Measurements from ENCODE around the gene MIB1.

Gene MIB1

DNA sequence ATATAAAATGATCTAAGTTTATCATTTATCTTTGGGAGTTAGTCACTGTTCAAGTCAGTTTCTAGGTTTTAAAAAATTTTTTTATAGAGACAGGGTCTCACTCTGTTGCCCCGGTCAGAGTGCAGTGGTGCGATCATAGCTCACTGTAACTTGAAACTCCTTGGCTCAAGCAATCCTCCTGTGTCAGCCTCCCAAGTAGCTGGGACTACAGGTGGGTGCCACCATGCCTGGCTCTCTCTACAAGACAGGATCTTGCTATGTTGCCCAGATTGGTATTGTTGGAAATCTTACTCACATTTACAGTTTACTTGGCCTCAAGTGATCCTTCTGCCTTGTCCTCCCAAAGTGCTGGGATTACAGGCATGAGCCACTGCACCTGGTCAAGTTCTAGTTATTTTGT lies 74.5 kb downstream of the MIB1 start:
- no peak for DNase-seq (ENCODE audit: low spot score)

DNA sequence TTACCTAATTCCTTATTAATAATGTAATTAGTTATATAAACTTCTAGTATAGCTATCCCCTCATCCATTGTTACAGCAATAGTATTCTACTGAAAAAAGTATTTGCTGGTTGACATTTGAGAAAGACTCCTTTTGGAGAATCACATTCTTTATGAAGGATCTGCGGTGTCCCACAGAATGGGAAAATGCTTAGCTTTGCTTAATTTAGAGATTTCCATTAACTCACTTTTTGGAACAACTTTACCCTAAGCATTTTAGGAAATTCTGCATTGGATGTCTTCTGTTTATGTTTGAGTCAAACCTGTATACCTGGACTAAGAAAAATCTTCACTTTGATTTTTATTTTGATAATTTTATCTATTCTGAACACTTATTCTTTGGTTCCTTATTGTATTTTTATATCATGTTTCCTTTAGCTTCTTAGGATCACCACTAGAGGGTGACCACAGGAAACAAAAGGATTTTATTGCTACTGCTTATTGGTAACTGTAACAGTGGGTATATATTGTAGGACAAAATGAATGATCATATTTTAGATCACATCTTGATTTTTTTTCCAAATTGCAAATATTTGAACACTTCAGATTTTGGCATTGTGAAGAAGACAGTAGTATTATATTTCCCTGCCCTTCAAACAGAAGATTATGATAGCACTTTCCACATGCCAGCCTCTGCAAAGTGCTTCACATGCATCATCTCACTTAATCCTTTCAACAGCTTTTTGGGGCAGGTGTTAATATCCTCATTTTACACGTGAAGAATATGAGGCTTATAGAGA lies 79.6 kb downstream of the MIB1 start:
- DNase-seq (ENCODE audit: low spot score), result peak; percentile 35

DNA sequence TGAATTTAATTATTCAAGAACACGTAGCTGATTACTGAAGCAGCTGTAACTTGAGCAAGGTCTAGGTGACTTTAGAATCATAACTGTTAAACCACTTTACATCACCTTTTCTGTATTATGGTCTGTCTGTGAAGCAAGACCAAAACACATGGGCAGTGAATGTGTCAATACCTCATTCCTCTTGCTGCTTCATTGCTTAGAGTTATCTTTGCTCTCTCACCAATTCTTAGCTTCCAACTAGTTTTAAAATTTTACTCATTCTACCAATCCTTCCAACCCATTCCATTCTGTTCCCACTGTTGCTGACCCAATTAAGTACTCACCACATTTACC lies 80.2 kb downstream of the MIB1 start:
- no peak for DNase-seq (ENCODE audit: low spot score)

DNA sequence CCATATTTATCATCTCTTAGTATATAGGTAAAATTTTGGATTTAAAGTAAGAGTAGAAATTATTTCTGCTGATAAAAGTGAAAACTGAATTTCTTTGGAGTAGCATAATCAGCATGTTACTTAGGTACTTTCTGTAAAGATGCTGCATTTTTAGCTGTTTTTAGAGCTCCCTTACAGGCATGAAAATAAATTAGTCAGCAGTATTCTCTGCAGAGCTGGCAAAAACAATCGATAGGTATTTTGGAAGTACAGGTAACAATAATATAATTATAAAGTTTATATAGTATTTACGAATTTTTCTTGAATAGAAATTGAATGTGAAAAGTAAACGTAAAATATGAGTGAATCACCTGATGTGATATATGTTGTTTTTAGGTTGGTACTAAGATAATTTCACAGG lies 83.3 kb downstream of the MIB1 start:
- no peak for DNase-seq (ENCODE audit: low spot score)

DNA sequence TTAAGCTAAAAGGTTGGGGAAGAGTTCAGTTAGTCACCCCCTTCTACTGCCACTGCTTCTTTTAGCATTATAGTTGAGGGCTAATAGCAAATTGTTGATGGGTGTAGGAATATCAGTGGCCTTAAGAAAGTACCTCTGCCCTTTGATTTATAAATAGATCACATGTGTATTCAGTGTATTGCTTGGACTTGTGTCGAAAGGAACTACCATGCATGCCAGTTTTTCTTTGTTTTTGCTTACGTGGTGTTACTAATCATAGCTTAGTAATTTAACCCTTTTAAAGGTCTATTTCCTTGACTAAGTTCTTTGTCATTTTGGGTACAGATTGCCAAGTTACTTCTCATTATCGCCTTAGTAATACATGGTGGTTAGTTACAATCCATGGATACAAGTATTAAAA lies 85.6 kb downstream of the MIB1 start:
- DNase-seq (ENCODE audit: low spot score), result no peak

DNA sequence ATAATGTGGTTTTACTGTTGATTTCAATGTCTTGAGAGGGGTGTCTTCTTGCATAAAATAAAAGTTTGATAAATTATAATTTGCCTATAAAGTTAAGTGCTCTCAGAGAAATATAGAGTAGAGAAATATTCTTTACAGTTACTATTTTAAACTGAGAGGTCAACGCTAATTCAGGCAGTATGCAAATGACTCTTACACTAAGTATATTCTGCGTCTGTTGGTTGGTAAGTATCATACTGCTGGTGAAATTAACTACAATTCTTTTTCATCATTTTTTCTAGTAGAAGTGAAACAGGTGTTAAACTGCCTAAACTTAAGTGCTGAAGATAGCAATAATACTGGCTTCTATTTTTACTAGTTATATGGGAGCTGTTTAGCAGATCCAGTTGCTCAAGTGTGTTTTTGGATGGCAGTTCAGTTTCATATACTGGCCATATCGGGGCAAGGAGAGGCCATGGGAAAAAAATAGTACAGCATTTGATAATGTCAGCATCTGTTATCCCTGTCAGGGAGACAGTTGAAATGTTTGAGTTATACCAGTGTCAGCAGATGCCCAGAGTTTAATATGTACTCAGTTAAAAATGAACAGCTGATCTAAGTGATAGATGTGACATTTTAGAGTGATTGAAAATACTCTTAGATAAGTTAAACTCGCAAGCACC lies 86.2 kb downstream of the MIB1 start:
- no peak for DNase-seq (ENCODE audit: low spot score)

DNA sequence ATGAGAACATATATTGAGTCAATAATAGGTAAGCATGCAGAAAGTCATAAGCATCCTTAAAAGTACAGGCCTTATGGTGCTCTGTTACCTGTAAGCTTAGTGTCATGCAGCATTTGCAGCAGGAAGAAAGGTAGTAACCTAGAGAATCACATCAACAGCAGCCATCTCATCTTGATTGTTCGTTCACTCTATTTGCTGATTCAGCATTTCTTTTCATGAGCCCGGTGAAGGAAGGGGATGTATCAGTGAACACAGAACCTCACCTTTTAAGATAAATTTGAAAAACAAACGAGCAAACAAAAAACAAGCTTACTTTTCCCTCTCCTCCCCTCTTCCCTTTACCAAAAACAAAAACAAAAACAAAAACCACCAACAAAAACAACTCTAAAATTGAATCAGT lies 89.9 kb downstream of the MIB1 start:
- DNase-seq (ENCODE audit: low spot score), result no peak

DNA sequence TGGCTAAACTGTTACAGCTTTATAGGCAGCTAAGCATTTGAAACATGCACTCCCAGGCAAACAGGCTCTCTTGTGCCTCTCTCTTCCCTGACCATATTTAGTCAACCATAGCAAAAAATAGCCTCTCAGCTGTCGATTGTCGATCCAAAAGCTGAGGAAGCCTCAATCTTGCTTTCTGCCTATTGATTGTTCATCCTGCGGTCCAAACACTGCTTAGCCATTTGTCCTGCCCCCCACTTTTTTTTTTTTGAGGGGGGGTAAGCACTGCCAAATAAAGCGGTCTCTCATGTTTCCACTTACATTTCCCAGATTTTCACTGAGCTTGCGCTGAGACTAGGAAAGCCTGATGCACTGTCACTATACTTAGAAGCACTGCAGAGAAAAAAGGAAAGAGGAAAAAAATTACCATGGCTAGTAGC lies 90.8 kb downstream of the MIB1 start:
- DNase-seq (ENCODE audit: low spot score), result no peak

DNA sequence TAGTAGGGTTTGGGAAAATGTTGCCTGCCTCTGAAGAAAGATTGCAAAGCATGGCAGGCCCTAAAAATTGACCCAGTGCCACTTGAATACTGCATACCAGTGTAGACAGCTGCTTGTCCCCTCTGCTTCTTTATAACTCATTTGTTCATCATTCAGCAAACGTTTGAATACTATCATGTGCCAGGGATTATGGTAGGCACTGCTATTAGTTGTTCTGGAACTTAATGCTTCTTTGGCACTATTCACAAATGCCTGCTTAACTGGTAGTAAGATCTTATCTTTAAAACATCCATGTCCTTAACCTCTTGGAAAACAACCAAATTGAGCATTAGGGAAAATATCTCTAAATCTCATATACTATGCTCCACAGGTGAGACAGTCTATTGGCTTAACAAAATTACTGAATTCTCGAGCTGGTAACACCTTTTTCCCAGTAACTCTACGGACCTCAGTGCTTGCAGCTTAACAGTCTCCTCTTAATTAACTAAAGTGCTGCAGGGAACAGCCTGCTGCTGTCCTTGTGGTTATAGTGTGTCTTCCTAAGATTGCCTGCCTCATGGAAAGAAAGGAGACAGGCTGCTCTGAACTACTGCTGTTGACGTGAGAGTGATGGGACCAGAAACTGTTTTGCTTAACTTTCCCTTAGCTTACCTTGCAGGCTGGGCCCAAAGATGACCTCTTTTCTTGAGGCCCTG lies 93.2 kb downstream of the MIB1 start:
- DNase-seq (ENCODE audit: low spot score), result no peak

DNA sequence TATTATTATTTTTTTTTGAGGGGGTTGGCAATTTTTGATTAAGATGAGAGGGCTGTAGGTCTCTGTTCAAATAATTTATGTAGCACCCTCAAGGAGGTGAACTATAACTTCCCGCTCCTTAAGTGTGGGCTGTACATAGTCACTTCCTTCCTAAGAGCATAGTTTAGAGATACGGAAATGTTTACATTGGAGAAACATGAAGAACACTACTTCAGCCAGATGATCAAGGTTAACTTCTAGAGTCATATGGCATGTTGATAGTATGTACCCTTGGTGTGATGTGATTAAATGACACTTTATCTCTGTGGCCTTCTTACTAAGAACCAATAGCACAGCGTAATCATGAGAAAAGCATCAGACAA lies 93.7 kb downstream of the MIB1 start:
- DNase-seq (ENCODE audit: low spot score), result no peak

DNA sequence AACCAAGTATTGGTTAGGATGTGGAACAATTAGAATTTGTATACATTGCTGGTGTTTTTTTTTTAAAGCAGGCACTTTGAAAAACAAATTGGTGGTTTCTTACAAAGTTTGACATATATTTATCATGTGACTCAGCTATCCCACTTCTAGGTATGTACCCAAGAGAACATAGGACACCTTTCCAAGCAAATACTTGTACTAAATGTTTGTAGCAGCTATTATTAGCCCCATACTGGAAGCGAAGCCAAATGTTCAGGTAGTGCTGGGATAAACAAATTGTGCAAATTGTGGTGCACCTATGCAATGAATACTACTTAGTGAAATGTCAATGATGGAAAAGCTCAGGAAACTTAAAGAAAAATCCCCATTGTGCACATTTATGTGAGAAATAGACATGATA lies 101.0 kb downstream of the MIB1 start:
- DNase-seq (ENCODE audit: low spot score), result no peak

DNA sequence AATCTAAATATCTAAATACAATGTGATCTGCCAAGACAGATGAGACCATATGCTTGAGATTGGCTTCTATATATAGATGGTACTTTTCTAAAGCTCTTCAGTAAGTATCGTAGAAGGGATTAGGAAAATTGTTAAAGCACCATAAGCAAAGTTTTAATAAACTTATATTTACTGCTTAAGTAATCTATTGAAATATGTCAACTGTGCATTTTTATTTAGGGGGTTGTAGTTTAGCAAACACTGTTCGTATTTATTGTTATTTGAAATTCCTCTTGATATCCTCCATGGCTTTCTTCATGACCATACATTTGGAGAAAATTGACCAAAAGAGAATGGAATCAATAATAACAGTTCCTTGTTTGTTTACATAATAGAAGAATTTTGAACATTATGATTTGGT lies 102.7 kb downstream of the MIB1 start:
- no peak for DNase-seq (ENCODE audit: low spot score)

DNA sequence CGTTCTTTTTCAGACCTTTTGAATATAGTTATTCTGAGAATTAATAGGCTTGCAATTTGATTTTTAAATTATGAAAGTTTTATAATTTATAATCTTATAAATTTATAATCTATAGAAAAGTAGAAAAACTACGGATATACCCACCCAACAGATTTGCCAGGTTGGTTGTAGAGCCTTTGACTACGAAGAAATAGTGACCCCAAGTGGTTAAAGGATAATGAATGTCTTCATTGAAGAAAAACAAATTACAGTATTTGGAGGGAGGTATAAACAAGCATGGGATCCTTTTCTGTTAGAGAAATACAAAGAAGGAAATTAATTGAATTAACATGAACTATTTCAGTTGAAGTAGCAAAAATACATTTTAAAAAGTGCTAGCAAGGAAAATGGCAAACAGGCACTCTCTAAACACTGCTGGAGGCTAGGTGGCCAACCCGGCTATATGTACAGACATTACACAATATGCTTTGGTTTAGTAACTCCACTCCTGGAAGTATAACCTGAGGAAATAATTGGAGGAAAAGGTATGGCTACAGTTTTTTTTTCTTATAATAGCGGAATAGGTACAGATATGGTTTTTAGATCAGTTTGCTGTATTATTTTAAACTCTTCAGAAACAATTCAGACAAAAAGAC lies 110.9 kb downstream of the MIB1 start:
- DNase-seq (ENCODE audit: low spot score), result peak; percentile 13

DNA sequence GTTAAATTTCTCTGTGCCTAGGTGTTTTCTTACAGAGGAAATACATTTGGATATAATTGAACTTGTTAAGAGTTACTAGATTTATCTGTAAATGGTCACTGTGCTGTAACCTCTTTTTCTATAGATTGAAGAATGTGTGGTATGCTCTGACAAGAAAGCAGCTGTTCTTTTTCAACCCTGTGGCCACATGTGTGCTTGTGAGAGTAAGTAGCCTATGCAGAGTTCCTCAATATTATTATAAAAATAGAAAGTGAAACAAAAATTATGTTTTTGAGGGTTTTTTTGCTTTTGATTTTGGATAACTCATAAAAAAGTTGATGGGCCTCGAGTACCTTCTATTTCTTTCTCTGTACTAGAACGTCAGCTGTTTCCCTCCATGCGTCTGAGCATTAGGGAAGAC lies 112.4 kb downstream of the MIB1 start:
- DNase-seq (ENCODE audit: low spot score), result no peak

DNA sequence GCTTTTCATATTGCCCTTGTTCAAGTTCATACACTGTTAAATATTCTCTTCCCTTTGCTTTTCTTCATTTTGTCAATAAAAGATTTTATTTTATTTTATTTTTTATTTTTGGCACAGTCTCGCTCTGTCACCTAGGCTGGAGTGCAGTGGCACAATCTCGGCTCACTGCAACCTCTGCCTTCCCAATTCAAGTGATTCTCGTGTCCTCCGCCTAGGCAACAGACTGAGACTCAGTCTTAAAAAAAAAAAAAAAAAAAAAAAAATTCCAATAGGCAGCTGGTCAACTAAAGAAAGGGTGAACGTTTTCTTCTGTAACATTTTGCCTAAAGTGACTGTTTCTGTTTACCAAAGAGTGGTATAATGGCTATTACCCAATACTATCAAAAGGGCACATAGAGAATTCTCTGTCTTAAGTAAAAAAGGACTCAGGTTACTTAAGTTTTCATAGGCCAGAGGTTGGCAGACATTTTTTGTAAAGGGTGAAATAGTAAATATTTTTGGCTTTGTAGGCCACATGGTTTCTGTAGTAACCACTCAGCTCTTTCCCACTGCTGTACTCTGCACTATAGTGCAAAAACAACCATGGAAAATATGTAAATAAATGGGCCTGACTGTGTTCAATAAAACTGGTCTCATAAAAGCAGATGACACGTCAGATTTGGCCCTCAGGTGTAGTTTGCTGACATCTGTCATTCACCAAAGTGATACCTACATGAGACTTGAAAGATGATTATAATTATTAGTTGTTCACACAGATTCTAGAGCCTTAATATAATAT lies 113.4 kb downstream of the MIB1 start:
- no peak for DNase-seq (ENCODE audit: low spot score)

DNA sequence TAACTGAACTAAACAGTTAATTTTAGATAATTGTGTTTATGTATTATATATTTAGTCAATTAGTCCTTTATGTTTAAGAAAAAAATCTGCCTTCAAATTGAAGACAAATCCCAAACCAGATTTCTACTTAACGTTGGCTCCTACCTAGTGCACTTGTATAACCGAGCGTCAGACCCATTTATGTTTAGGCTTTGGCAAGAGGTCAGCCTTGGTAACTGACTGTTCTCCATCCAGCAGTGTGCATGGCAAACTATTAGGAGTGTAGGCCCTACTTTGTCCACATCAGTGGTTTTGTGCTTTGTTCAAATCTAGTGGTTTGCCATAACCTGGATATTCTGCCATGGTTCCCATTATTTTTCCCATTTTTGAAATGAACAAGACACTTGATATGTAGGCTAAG lies 114.8 kb downstream of the MIB1 start:
- DNase-seq (ENCODE audit: low spot score), result no peak

DNA sequence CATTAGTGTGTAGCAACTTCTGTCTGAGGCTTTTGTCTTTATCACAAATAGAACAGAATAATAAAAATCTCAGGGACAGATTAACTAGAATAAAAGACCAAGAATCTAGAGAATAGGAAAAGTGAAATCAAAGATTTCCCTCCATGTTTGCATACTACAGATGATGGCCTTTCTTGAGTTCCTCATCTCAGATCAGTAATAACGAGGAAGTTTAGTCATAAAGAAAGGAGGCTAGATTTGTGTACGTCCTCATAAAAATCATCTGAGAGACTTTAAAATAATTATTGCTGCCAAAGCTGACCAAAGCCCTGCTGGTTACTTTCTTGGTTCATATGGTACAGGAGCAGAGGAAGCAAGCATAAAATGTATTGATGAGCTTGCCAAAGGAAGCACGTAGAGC lies 117.3 kb downstream of the MIB1 start:
- no peak for DNase-seq (ENCODE audit: low spot score)

DNA sequence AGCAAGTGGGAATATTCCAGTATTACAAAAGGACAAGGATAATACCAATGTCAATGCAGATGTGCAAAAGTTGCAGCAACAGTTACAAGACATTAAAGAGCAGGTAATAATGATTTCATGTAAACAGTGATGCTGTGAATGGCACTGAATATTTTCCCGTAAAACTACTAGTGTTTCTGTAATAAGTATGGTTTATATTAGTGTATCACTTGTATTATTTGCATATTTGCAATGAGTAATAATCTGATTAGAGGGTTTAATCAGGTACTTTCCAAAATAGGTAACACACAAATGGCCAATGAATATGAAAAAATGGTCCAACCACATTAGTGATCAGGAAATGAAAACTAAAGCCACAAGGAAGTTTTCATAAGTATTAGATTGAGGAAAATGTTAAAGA lies 118.0 kb downstream of the MIB1 start:
- DNase-seq (ENCODE audit: low spot score), result no peak

DNA sequence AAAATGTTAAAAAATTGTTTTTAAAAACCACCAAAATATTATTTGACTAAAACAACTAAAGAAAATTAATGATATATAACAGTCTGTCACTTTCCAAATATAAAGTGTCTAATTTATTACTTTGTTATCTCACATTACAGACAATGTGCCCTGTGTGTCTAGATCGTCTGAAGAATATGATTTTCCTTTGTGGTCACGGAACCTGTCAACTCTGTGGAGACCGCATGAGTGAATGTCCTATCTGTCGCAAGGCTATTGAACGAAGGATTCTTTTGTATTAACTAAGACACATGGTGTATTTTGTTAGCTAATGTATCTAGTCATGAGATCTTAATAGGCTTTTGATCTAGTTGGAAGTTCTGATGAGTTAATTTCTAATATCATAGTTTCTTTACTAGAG lies 123.8 kb downstream of the MIB1 start:
- no peak for DNase-seq (ENCODE audit: low spot score)

DNA sequence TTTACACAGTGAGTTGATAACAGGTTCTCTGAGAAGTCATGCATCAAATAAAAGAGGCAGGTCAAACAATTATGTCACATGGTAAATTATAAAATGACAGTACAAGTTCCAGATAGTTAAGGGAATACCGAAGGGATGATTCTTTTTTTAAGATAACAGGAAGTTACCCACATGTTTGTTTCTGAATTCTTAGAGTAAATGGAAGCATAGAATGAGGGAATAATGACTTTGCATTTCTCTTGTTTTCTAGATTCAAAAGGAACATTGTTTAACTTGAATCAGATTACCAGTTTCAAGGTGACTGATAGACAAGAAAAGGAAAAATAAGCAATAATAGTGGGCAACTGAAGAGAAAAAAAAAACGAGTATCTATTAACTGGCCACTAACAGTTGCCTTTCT lies 124.5 kb downstream of the MIB1 start:
- no peak for DNase-seq (ENCODE audit: low spot score)

DNA sequence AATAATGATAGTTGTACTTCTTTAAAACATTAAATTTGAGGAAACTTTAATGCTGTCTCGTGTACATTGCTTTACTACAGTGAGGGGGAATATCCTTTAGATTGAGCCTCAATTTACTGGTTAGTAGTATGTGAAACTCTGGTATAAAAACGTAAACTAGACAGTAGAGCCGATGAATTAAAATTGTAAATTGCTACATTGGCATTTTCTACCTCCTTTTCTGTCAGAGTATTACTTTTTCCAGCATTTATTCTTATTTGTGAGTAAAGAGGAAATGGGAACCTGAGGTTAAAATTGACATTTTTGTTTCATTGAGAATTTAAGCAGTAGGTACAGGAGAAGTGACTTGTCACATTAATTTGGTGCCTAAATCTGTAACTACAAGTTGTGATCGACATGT lies 128.2 kb downstream of the MIB1 start:
- no peak for DNase-seq (ENCODE audit: low spot score)

DNA sequence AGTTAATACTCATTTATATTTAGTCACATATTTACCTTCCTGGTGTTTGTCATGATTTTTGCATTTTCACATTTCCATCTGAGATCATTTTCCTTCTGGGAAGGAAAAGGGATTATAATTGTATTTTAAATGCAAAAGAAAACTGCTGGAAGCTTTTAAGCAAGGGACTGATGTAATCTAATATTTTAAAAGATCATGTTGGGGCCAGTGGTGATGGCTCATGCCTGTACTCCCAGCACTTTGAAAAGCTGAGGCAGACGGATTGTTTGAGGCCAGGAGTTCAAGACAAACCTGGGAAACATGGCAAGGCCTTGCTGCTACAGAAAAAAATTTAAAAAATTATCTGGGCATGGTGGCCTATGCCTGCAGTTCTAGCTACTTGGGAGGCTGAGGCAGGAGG lies 149.0 kb downstream of the MIB1 start:
- DNase-seq (ENCODE audit: low spot score), result no peak

Measured in iPS-NIHi11 (cell line).